Measurements from ENCODE around the gene PKD1. TPM values are rescaled to one million over a fixed set of nuclear protein-coding genes. Genes with fewer than 3 reads are reported as not detected.

PKD1 gene
- total RNA-seq, 1 experiment from 2014 or later: 58.9 TPM

GRCh38 chr16:2061023-2061422 lies 74.7 kb downstream of the PKD1 start:
- DNase-seq (no peak), ATAC-seq (no peak)
- ChIA-PET CTCF (no interaction called here), POLR2A (ENCODE audit: unreplicated experiment) (no interaction called here)
- BruUV-seq (replicated peaks): no TSS peak
- peaks cover 1% of the 10 kb centered on the region; the same call in 1 of the 2 replicates for H3K36me3 ChIP-seq (ENCODE audit: low read depth, low read length)
- no peaks in the 10 kb centered on the region for H3K9me2 ChIP-seq (replicated peaks; ENCODE audit: low read length)
- intact Hi-C loops (cut with micrococcal nuclease): no loop called here
- no peak overlapping the region for H3K4me2 ChIP-seq (ENCODE audit: low read length)
- H3K9ac ChIP-seq (ENCODE audit: low read length): no peak overlapping the region
- no peak for TF ChIP-seq CTCF (conservative IDR thresholded peaks at IDR 0.05; ENCODE audit: low read depth, low read length)
- TF ChIP-seq EZH2phosphoT487 (IDR thresholded peaks at IDR 0.05; ENCODE audit: borderline replicate concordance, low read length): no peak
- no peak for TF ChIP-seq EZH2 (IDR thresholded peaks at IDR 0.05; ENCODE audit: low read length, unreplicated experiment)
- H3K4me3 ChIP-seq (ENCODE audit: low read length): no peak overlapping the region
- H3K4me1 ChIP-seq (ENCODE audit: insufficient read depth, low read length): no peaks in the 10 kb centered on the region
- H2AFZ ChIP-seq (ENCODE audit: low read length): no peak overlapping the region
- H3K27me3 ChIP-seq (ENCODE audit: low read length): no peaks in the 10 kb centered on the region
- no peaks in the 10 kb centered on the region for H3K79me2 ChIP-seq (ENCODE audit: low read length)
- no peak overlapping the region for H3K27ac ChIP-seq (ENCODE audit: low read length)
- no peaks in the 10 kb centered on the region for H3K9me3 ChIP-seq (ENCODE audit: low read length)
- no peaks in the 10 kb centered on the region for H3F3A ChIP-seq (ENCODE audit: low read length, unreplicated experiment)
- H4K20me1 ChIP-seq (ENCODE audit: low read length): no peaks in the 10 kb centered on the region

GRCh38 chr16:2060346-2060745 lies 75.4 kb downstream of the PKD1 start:
- H3K4me3 ChIP-seq (ENCODE audit: low read length): no peak overlapping the region
- TF ChIP-seq CTCF (conservative IDR thresholded peaks at IDR 0.05; ENCODE audit: low read depth, low read length): no peak
- no peak for TF ChIP-seq EZH2phosphoT487 (IDR thresholded peaks at IDR 0.05; ENCODE audit: borderline replicate concordance, low read length)
- TF ChIP-seq EZH2 (IDR thresholded peaks at IDR 0.05; ENCODE audit: low read length, unreplicated experiment): no peak

GRCh38 chr16:2058872-2059271 lies 76.8 kb downstream of the PKD1 start:
- no TSS peak for BruUV-seq (replicated peaks)
- Histone ChIP-seq H2AFZ (ENCODE audit: low read length) (no peak overlapping the region), H4K20me1 (ENCODE audit: low read length) (no peaks in the 10 kb centered on the region), H3K36me3 (ENCODE audit: low read depth, low read length) (no peaks in the 10 kb centered on the region), H3K27me3 (ENCODE audit: low read length) (no peaks in the 10 kb centered on the region), H3K79me2 (ENCODE audit: low read length) (no peaks in the 10 kb centered on the region), H3F3A (ENCODE audit: low read length, unreplicated experiment) (no peaks in the 10 kb centered on the region), H3K4me3 (ENCODE audit: low read length) (no peak overlapping the region), H3K4me1 (ENCODE audit: insufficient read depth, low read length) (no peaks in the 10 kb centered on the region), H3K9me2 (replicated peaks; ENCODE audit: low read length) (no peaks in the 10 kb centered on the region), H3K9me3 (ENCODE audit: low read length) (no peaks in the 10 kb centered on the region), H3K9ac (ENCODE audit: low read length) (no peak overlapping the region), H3K27ac (ENCODE audit: low read length) (no peak overlapping the region), H3K4me2 (ENCODE audit: low read length) (no peak overlapping the region)
- TF ChIP-seq EZH2phosphoT487 (IDR thresholded peaks at IDR 0.05; ENCODE audit: borderline replicate concordance, low read length) (no peak), CTCF (conservative IDR thresholded peaks at IDR 0.05; ENCODE audit: low read depth, low read length) (no peak)
- POLR2A ChIA-PET (ENCODE audit: unreplicated experiment): no interaction called here
- ATAC-seq (no peak), DNase-seq (no peak)
- CTCF ChIA-PET: no interaction called here
- intact Hi-C loops (cut with micrococcal nuclease): no loop called here

More at GRCh38 chr16:2060346-2060745, 75.4 kb downstream of the PKD1 start:
- H3K36me3 ChIP-seq (ENCODE audit: low read depth, low read length): no peaks in the 10 kb centered on the region
- ChIA-PET POLR2A (ENCODE audit: unreplicated experiment) (no interaction called here), CTCF (no interaction called here)
- H3K27me3 ChIP-seq (ENCODE audit: low read length): no peaks in the 10 kb centered on the region
- no peak overlapping the region for H2AFZ ChIP-seq (ENCODE audit: low read length)
- ATAC-seq: no peak
- H3K9me2 ChIP-seq (replicated peaks; ENCODE audit: low read length): no peaks in the 10 kb centered on the region
- no peaks in the 10 kb centered on the region for H3F3A ChIP-seq (ENCODE audit: low read length, unreplicated experiment)
- H3K4me2 ChIP-seq (ENCODE audit: low read length): no peak overlapping the region
- H3K27ac ChIP-seq (ENCODE audit: low read length): no peak overlapping the region
- BruUV-seq (replicated peaks): no TSS peak
- no peaks in the 10 kb centered on the region for H3K4me1 ChIP-seq (ENCODE audit: insufficient read depth, low read length)
- no peaks in the 10 kb centered on the region for H3K79me2 ChIP-seq (ENCODE audit: low read length)
- no peaks in the 10 kb centered on the region for H4K20me1 ChIP-seq (ENCODE audit: low read length)
- intact Hi-C loops (cut with micrococcal nuclease): no loop called here
- DNase-seq: no peak
- no peak overlapping the region for H3K9ac ChIP-seq (ENCODE audit: low read length)
- no peaks in the 10 kb centered on the region for H3K9me3 ChIP-seq (ENCODE audit: low read length)
